Left ventricle myocardium inferior (tissue), 1 donor: Measurements from ENCODE around the gene DPT. TPM values are rescaled to one million over a fixed set of nuclear protein-coding genes. Genes with fewer than 3 reads are reported as not detected.

Experiments used
- DNase-seq: peaks from one replicate; pipeline ENCODE4 v3.0.0-alpha.2; 2020
- H3K27ac ChIP-seq: fragments of 200-600 bp; replicated peaks from 2 replicates; pipeline ENCODE4 v1.8.0; 2021
- H3K27me3 ChIP-seq: fragments of 200-600 bp; 2 replicates; pipeline ENCODE4 v1.8.0; 2021; ENCODE audit warnings: low read depth
- H3K36me3 ChIP-seq: fragments of 200-600 bp; 2 replicates; pipeline ENCODE4 v1.8.0; 2021
- H3K4me1 ChIP-seq: fragments of 200-600 bp; 2 replicates; pipeline ENCODE4 v1.8.0; 2021
- H3K4me3 ChIP-seq: fragments of 200-600 bp; 2 replicates; pipeline ENCODE4 v1.8.0; 2021; ENCODE audit warnings: mild to moderate bottlenecking, moderate library complexity
- H3K9me3 ChIP-seq: fragments of 200-600 bp; replicated peaks from 2 replicates; pipeline ENCODE4 v1.8.0; 2021
- intact Hi-C: fragments of 100-400 bp; cut with micrococcal nuclease; formaldehyde crosslinking; loops from one replicate; pipeline ENCODE4 v1.11.0; 2022
- total RNA-seq: library from RNA; stranded (reverse); fragmentation: NEBNext Ultra II Directional; extraction: Animal tissue kit (Norgen Biotek cat#: 25700); gene quantifications from one replicate; pipeline ENCODE4 v1.2.1, GENCODE V29; 2021
- TF ChIP-seq, protein P1 (sequence below): fragments of 200-600 bp; IDR thresholded peaks from 2 replicates; pipeline ENCODE4 v1.8.0; 2021; ENCODE audit warnings: antibody characterized with exemption, mild to moderate bottlenecking, borderline replicate concordance
- donor health status: DM: no; HTN: yes; CAD: no; lungs with severe emphysema.

Gene DPT
- total RNA-seq, 1 donor from 2014 or later, result 45.6 TPM

DNA sequence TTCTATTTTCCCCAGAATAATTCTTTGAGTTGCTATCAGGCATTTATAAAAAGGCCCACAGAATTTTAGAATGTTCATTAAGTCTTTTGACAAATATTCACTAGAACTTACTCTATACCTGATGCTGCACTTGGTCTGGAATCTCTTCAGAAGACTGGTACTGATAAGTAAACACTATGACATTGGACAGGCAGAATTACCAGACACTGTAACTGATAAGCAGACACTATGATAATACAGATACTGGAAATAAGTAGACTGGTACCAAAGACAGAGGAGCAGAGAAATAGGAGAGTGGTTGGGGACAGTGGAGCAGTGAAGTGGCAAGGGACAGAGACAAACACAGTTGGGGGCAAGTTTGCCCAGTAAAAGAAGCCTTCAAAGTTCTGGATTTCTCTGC lies 8.2 kb downstream of the DPT start:
- TF ChIP-seq, protein P1, sequence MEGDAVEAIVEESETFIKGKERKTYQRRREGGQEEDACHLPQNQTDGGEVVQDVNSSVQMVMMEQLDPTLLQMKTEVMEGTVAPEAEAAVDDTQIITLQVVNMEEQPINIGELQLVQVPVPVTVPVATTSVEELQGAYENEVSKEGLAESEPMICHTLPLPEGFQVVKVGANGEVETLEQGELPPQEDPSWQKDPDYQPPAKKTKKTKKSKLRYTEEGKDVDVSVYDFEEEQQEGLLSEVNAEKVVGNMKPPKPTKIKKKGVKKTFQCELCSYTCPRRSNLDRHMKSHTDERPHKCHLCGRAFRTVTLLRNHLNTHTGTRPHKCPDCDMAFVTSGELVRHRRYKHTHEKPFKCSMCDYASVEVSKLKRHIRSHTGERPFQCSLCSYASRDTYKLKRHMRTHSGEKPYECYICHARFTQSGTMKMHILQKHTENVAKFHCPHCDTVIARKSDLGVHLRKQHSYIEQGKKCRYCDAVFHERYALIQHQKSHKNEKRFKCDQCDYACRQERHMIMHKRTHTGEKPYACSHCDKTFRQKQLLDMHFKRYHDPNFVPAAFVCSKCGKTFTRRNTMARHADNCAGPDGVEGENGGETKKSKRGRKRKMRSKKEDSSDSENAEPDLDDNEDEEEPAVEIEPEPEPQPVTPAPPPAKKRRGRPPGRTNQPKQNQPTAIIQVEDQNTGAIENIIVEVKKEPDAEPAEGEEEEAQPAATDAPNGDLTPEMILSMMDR, result no peak
- no peak overlapping the region for H3K4me3 ChIP-seq
- intact Hi-C loops, result no loop called here
- H3K4me1 ChIP-seq, result peaks cover 40% of the 10 kb centered on the region
- no peak for DNase-seq
- no peaks in the 10 kb centered on the region for H3K9me3 ChIP-seq
- no peaks in the 10 kb centered on the region for H3K27me3 ChIP-seq
- no peaks in the 10 kb centered on the region for H3K36me3 ChIP-seq
- no peak overlapping the region for H3K27ac ChIP-seq

- DNase-seq, result no peak
- Histone ChIP-seq H3K36me3 (no peaks in the 10 kb centered on the region), H3K9me3 (no peaks in the 10 kb centered on the region), H3K4me1 (peaks cover 40% of the 10 kb centered on the region), H3K27ac (peak overlapping the region; percentile 74), H3K27me3 (no peaks in the 10 kb centered on the region), H3K4me3 (no peak overlapping the region)
- intact Hi-C loops, result no loop called here
- TF ChIP-seq, protein P1, result no peak
Observed at GRCh38 chr1:168719306-168720111, 9.5 kb downstream of the DPT start.

DNA sequence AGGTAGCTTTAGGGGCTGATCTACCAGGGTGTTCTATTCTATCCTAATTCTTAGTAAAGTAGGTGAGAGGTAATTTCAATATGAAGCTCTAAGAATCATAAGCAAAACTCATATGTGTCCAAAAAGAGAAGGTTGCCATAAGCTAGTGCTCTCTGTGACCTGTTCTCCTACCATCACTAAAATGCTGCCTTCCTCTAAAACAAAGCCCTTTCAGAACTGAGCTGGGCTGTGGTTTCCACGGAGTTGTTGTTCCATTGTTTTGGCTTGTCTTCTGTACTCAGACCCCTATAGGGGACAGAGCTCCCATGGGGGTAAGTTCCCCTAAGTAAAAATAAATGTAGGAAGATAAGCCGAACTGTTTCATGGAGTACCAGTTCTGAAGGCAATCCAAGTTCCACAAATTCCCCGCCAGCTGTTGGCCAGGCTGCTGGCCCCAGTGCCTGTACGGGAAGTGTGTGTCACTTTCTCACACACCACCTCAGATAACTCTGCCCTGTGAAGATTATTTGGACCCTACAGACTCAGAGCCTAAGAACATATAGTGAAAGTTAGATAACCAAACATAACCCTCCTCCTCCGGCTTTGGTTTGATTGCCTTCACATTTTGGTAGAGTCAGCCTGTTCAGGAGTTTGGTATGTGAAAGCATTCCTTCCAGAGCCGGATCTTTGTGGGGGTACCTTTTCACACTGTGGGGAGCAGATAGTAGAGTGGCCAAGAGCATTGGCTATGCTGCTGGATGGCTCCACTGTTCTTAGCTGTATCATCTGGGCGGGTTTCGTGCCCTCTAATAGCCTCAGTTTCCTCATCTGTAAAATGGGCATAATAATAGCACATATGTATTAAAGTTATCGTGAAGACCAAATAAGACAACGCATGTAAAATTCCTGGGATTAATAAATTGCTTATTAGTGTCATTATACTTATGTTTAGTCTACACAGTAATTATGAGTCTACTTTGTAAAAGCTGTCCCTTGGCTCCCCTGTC lies 10.8 kb downstream of the DPT start:
- Histone ChIP-seq H3K4me1 (peaks cover 35% of the 10 kb centered on the region), H3K4me3 (no peak overlapping the region), H3K27ac (peak overlapping the region; percentile 74), H3K9me3 (no peaks in the 10 kb centered on the region), H3K27me3 (no peaks in the 10 kb centered on the region), H3K36me3 (no peaks in the 10 kb centered on the region)
- intact Hi-C loops, result no loop called here
- peak; percentile 50 for DNase-seq
- TF ChIP-seq, protein P1, result no peak

DNA sequence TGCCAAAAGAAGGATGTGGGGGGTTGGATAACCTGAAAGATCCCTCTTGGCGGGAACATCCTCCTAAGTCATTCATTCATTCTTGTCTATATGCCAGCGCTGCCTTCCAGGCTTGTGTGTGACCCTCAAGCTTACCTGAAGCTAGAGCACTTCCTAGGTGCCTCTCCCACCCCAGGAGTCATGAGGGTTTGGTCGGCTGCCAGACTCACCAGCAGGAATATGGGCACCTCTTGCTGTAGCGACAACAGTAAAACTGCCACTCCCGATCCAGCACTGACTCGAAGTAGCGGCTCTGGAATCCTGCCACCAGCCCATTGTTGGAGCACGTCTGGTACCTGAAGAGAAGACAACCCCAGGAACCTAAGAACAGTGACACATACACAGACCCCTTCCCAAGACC lies 15.0 kb downstream of the DPT start:
- Histone ChIP-seq H3K4me3 (no peak overlapping the region), H3K4me1 (peaks cover 24% of the 10 kb centered on the region)
- intact Hi-C loops, result no loop called here

More for the DNA sequence above, 15.0 kb downstream of the DPT start:
- Histone ChIP-seq H3K36me3 (no peaks in the 10 kb centered on the region), H3K27me3 (no peaks in the 10 kb centered on the region), H3K27ac (no peak overlapping the region), H3K9me3 (no peaks in the 10 kb centered on the region)
- DNase-seq, result no peak
- TF ChIP-seq, protein P1, result no peak
